H1 (cell line): Measurements from ENCODE around the gene DIPK1B.

Experiments used
- ATF2 ChIP-seq: IDR thresholded peaks from 2 replicates; pipeline ENCODE4 v1.6.1; 2012; ENCODE audit warnings: low read length, inconsistent platforms
- CEBPB ChIP-seq: IDR thresholded peaks from 2 replicates; pipeline ENCODE4 v1.6.1; 2012; ENCODE audit warnings: low read depth, low read length
- CTCF ChIP-seq, 3 experiments: IDR thresholded peaks; 1 replicate in 2 of 3; 2 replicates in 1 of 3; pipeline versions ENCODE4 v1.5.1 to v1.6.1; 2011; ENCODE audit warnings: low read length in 3 of 3, mild to moderate bottlenecking in 3 of 3, inconsistent platforms in 2 of 3, low read depth in 1 of 3, moderate library complexity in 1 of 3; ENCODE audit not compliant: insufficient read depth in 1 of 3; ENCODE audit errors: control extremely low read depth in 1 of 3
- POLR2AphosphoS5 ChIP-seq: IDR thresholded peaks from 2 replicates; pipeline ENCODE4 v1.6.1; 2011; ENCODE audit warnings: low read depth, low read length
- POU5F1 ChIP-seq: IDR thresholded peaks from 2 replicates; pipeline ENCODE4 v1.6.1; 2011; ENCODE audit warnings: low read depth, mild to moderate bottlenecking, low read length, moderate library complexity
- TF ChIP-seq, protein P1 (sequence below): IDR thresholded peaks from 2 replicates; pipeline ENCODE4 v1.6.1; 2011; ENCODE audit warnings: low read depth, mild to moderate bottlenecking, low read length; ENCODE audit not compliant: insufficient read depth
- TF ChIP-seq, protein P2 (sequence below): IDR thresholded peaks from 2 replicates; pipeline ENCODE4 v1.6.1; 2012; ENCODE audit warnings: inconsistent platforms

DNA sequence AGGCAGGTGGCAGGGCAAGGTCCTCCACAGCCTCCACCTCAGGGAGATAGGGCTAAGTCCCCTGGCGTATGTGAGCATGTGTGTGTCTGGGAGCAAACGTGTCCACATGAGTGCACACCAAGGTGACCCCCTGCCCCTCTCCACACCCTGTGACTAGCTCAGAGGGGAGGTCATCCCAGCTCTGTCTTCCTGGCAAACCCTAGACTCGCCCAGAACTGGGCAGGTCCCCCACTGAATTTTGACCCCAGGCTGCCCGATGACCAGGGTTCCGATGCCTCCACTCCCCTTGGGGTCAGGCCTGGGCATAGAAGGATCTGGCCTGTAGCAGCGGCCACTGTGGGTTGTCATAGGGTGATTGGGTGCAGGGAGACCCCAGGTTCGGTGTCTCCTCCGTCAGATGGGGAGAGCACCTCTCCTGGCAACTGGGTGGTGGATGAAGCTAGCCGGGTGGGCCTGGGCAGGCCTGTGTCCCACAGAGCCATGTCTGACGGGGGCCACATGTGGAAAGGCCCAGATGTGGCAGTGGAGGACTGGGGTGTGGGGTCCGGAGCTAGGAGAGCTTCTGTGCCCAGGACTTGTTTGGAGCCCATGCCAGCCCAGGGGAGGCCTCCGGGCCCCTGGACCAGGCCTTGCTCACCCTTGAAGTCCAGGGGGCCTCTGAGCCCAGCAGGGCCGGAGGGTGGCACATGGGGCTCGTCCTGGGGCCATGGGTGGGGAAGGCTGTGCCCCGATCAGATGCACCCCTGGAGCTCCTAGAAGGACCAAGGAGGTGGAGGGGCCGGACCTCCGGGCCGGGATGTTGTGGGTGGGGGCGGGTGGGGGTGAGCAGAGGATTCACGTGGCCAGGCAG, 6.2 kb downstream of the DIPK1B start:
- TF ChIP-seq CTCF (IDR thresholded peaks at IDR 0.05; ENCODE audit: control extremely low read depth in 1 of 3, insufficient read depth in 1 of 3, low read depth in 1 of 3, low read length in 3 of 3): no peak
- TF ChIP-seq POU5F1: no peak
- TF ChIP-seq POLR2AphosphoS5: no peak
- TF ChIP-seq CEBPB: no peak
- TF ChIP-seq ATF2: no peak
- TF ChIP-seq, protein P1, sequence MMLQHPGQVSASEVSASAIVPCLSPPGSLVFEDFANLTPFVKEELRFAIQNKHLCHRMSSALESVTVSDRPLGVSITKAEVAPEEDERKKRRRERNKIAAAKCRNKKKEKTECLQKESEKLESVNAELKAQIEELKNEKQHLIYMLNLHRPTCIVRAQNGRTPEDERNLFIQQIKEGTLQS: no peak
- TF ChIP-seq, protein P2, sequence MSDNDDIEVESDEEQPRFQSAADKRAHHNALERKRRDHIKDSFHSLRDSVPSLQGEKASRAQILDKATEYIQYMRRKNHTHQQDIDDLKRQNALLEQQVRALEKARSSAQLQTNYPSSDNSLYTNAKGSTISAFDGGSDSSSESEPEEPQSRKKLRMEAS: no peak
